Keratinocyte (primary cell): ENCODE data around the gene RNF152.

Source experiments
- EZH2 ChIP-seq: IDR thresholded peaks from one replicate; pipeline ENCODE4 v1.6.1; 2012; ENCODE audit warnings: inconsistent platforms, mild to moderate bottlenecking, low read length, moderate library complexity
- TF ChIP-seq, protein P1 (sequence below), 3 experiments: IDR thresholded peaks in 1 of 3; conservative IDR thresholded peaks in 1 of 3; optimal IDR thresholded peaks in 1 of 3; 2 replicates in 2 of 3; 3 replicates in 1 of 3; pipeline versions ENCODE3 to v1.5.1; 2011; ENCODE audit warnings: low read length in 3 of 3, mild to moderate bottlenecking in 3 of 3, moderate library complexity in 2 of 3, control low read depth in 1 of 3, inconsistent platforms in 1 of 3; ENCODE audit not compliant: insufficient read depth in 2 of 3; ENCODE audit errors: extremely low read depth in 1 of 3

GRCh38 chr18:61840324-61840723 lies 52.5 kb downstream of the RNF152 start:
- TF ChIP-seq, protein P1, sequence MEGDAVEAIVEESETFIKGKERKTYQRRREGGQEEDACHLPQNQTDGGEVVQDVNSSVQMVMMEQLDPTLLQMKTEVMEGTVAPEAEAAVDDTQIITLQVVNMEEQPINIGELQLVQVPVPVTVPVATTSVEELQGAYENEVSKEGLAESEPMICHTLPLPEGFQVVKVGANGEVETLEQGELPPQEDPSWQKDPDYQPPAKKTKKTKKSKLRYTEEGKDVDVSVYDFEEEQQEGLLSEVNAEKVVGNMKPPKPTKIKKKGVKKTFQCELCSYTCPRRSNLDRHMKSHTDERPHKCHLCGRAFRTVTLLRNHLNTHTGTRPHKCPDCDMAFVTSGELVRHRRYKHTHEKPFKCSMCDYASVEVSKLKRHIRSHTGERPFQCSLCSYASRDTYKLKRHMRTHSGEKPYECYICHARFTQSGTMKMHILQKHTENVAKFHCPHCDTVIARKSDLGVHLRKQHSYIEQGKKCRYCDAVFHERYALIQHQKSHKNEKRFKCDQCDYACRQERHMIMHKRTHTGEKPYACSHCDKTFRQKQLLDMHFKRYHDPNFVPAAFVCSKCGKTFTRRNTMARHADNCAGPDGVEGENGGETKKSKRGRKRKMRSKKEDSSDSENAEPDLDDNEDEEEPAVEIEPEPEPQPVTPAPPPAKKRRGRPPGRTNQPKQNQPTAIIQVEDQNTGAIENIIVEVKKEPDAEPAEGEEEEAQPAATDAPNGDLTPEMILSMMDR (optimal IDR thresholded peaks at IDR 0.05 in 1 of 3, IDR thresholded peaks at IDR 0.05 in 1 of 3, conservative IDR thresholded peaks at IDR 0.05 in 1 of 3; ENCODE audit: extremely low read depth in 1 of 3, insufficient read depth in 2 of 3, low read length in 3 of 3) = no peak
- no peak for TF ChIP-seq EZH2
